SH-SY5Y (cell line): ENCODE data around the gene KCNN3.

ENCODE experiments used
- GATA2 ChIP-seq: IDR thresholded peaks from 2 replicates; pipeline ENCODE4 v1.6.1; 2011; ENCODE audit warnings: mild to moderate bottlenecking, low read depth, low read length
- GATA3 ChIP-seq: IDR thresholded peaks from 2 replicates; pipeline ENCODE4 v1.6.1; 2011; ENCODE audit warnings: low read depth, mild to moderate bottlenecking, low read length, moderate library complexity

DNA sequence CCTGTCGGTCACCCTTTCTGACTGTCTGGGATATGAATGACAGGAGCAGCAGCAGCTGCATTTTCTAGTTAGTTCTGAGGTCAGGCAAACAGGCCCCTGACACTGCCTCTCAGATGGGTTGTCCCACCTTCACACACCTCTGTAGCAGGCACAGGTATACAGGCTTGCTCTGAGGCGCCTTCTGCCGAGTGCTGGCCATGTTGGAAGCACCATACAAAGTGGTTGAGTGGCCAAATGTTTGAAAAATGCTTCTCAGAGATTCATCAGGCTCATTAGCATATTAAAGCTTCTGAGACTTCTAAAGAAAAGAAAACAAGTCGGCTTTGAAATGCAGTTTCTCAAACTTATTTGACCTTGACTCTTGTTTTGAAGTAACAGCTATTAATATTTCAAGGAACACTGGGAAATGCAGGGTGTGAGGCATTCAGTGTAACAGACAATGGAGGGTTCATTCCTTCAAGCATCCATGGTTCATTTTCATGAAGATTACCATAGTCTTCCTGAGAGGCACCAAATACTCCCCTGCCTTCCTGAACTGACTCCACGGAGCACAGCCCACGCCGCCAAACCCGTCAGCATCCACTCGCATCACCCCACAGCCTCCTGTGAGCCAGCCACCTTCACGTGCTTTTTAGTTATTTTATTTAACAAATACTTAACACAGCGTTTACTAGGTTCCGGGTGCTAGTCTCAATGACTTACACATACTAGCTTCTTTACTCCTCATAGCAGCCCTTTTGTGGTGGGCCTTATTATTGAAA lies 81.8 kb downstream of the KCNN3 start:
- TF ChIP-seq GATA2 (no peak), GATA3 (no peak)
